HEK293 (cell line): ENCODE measurements around the gene HDAC8.

Source experiments
- CTCF ChIP-seq: fragments of 450-650 bp; formaldehyde crosslinking; IDR thresholded peaks from 2 replicates; pipeline ENCODE4 v1.5.1; 2016; ENCODE audit warnings: missing biosample characterization, missing genetic modification characterization
- GLI2 ChIP-seq: fragments of 450-650 bp; formaldehyde crosslinking; IDR thresholded peaks from 2 replicates; pipeline ENCODE4; 2017; ENCODE audit warnings: missing biosample characterization, missing genetic modification characterization, low read depth, borderline replicate concordance
- MEIS1 ChIP-seq: sonication (generic); formaldehyde crosslinking; IDR thresholded peaks from 2 replicates; pipeline ENCODE4 v1.8.1; 2022; ENCODE audit warnings: missing genetic modification reagents, mild to moderate bottlenecking, borderline replicate concordance
- REST ChIP-seq: fragments of 450-650 bp; formaldehyde crosslinking; IDR thresholded peaks from 2 replicates; pipeline ENCODE4 v1.5.1; 2016; ENCODE audit warnings: missing biosample characterization, missing genetic modification characterization
- SALL2 ChIP-seq: fragments of 450-650 bp; formaldehyde crosslinking; IDR thresholded peaks from 2 replicates; pipeline ENCODE4 v1.5.0; 2017; ENCODE audit warnings: missing biosample characterization, mild to moderate bottlenecking, missing genetic modification characterization, borderline replicate concordance
- ZBTB21 ChIP-seq: fragments of 450-650 bp; formaldehyde crosslinking; IDR thresholded peaks from 2 replicates; pipeline ENCODE4 v1.5.1; 2017; ENCODE audit warnings: missing biosample characterization, missing genetic modification characterization
- ZBTB26 ChIP-seq: fragments of 450-650 bp; formaldehyde crosslinking; optimal IDR thresholded peaks from 2 replicates; pipeline ENCODE3; 2016; ENCODE audit warnings: missing biosample characterization, mild to moderate bottlenecking, missing genetic modification characterization
- ZBTB44 ChIP-seq: fragments of 450-650 bp; IDR thresholded peaks from 2 replicates; pipeline ENCODE4 v1.5.1; 2018; ENCODE audit warnings: missing biosample characterization, mild to moderate bottlenecking, missing genetic modification characterization
- ZNF292 ChIP-seq: fragments of 450-650 bp; formaldehyde crosslinking; IDR thresholded peaks from 2 replicates; pipeline ENCODE4 v1.5.1; 2016; ENCODE audit warnings: low read depth, missing biosample characterization, missing genetic modification characterization, borderline replicate concordance
- ZNF324 ChIP-seq: fragments of 450-650 bp; formaldehyde crosslinking; IDR thresholded peaks from 2 replicates; pipeline ENCODE4 v1.5.1; 2016; ENCODE audit warnings: missing biosample characterization, missing genetic modification characterization
- ZNF670 ChIP-seq: fragments of 450-650 bp; formaldehyde crosslinking; IDR thresholded peaks from 2 replicates; pipeline ENCODE4 v1.5.1; 2016; ENCODE audit warnings: missing biosample characterization, missing genetic modification characterization, low read depth
- ZNF785 ChIP-seq: fragments of 450-650 bp; formaldehyde crosslinking; IDR thresholded peaks from 2 replicates; pipeline ENCODE4 v1.5.1; 2016; ENCODE audit warnings: missing biosample characterization, missing genetic modification characterization

- no peak for TF ChIP-seq ZNF785 (tag by site-specific recombination)
- no peak for TF ChIP-seq REST (tag by site-specific recombination)
- no peak for TF ChIP-seq ZBTB26 (tag by site-specific recombination)
- TF ChIP-seq CTCF (tag by site-specific recombination): no peak
- TF ChIP-seq MEIS1 (CRISPR knock-in tag): no peak
- no peak for TF ChIP-seq ZNF324 (tag by site-specific recombination)
- no peak for TF ChIP-seq ZNF670 (tag by site-specific recombination)
- TF ChIP-seq ZNF292 (tag by site-specific recombination): no peak
- TF ChIP-seq ZBTB21 (tag by site-specific recombination): no peak
- TF ChIP-seq GLI2 (tag by site-specific recombination): no peak
- no peak for TF ChIP-seq ZBTB44 (tag by site-specific recombination)
- no peak for TF ChIP-seq SALL2 (tag by site-specific recombination)
Measured at GRCh38 chrX:72395237-72395636, 177.4 kb downstream of the HDAC8 start.
